ENCODE measurements around the gene GPR15LG. TPM values are rescaled to one million over a fixed set of nuclear protein-coding genes. Genes with fewer than 3 reads are reported as not detected.

The GPR15LG gene
- total RNA-seq, 1 donor from 2014 or later, result 98.0 TPM

DNA sequence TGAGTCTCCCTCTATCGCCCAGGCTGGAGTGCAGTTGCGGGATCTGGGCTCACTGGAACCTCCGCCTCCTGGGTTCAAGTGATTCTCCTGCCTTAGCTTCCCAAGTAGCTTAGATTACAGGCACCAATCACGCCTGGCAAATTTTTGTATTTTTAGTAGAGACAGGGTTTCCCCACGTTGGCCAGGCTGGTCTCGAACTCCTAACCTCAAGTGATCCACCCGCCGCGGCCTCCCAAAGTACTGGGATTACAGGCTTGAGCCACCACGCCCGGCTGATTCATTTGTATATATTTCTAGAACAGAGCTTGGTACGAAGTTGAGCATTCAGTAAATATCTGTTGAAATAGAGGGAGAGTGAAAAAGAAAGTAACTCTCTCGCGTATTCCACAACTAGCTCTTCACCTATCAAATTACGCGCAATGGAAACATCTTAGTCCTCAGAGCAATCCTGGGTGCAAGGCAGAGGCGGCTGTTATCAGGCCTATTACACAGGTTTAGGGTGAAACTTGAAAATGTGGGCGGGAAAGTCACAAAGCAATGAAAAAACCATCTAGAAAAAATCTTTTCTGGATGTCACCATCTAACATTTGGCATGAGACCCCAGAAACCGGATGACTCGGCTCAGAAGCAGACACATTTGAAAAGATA is 35.0 kb upstream of the GPR15LG start:
- no peaks in the 10 kb centered on the region for H3K9me3 ChIP-seq
- H3K27me3 ChIP-seq, result no peaks in the 10 kb centered on the region
- peaks cover 22% of the 10 kb centered on the region for H3K4me1 ChIP-seq
- TF ChIP-seq POLR2A (IDR thresholded peaks at IDR 0.05) (no peak), CTCF (IDR thresholded peaks at IDR 0.05) (no peak), POLR2AphosphoS5 (IDR thresholded peaks at IDR 0.05; ENCODE audit: insufficient read depth in 1 of 2, low read depth in 1 of 2) (no peak)
- intact Hi-C loops (cut with DNase I), result no loop called here
- H3K27ac ChIP-seq, result peak overlapping the region; percentile 98
- peaks cover 0 to 22% of the 10 kb centered on the region in 2 donors for H3K36me3 ChIP-seq
- no peak for DNase-seq (ENCODE audit: extremely low spot score in 2 of 2)
- peak overlapping the region; percentile 87 to 95 for H3K4me3 ChIP-seq

DNA sequence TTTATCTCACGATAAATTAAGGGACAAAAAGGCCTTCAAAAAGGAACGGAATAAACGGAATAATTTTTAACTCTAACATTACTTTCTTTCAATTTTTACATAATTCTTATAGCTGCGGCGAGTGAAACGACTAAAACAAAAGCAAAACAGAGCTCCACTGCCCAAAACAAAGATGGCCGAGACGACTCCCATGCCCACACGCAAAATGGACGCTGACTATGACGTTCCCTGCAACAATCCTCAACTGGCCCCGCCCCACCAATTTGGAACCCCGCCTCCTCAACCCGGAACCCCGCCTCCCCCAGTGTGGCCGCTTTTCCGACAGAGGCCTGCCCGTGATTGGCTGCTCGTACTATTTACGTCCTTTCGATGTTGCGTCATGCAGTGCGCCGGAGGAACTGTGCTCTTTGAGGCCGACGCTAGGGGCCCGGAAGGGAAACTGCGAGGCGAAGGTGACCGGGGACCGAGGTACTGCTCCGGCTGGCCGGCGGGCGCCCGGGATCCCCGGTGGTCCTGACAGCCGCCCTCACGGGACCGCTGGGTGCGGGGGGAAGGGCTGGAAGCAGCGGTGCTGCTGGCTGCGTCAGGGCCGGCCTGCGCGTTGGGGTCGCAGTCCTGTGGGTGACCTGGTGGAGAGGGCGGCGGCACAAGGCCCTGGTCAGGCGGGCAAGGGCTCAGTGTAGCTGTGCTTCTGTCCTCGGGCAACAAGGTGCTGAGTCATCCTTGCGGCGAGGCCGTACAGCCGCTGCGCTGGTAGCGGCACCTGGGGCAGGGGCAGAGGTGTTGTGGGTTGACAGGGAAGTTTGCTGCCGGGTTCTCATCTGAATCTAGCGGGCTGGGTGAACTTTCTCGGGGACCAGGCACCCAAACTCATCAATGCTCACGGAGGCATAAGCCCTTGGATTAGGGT is 34.2 kb upstream of the GPR15LG start, which contains the start of gene GHITM:
GHITM (plus strand) TSS at position 384 of the 910 bp plus-strand sequence. CDS start 1,992 bp downstream, outside the sequence.
- Histone ChIP-seq H3K9me3 (no peaks in the 10 kb centered on the region), H3K36me3 (peaks cover 0 to 30% of the 10 kb centered on the region in 2 donors), H3K27ac (peak within 1 kb of the TSS; percentile 98), H3K4me3 (peak within 1 kb of the TSS; percentile 87 to 95), H3K4me1 (peaks cover 22% of the 10 kb centered on the region), H3K27me3 (no peaks in the 10 kb centered on the region)
- TF ChIP-seq POLR2AphosphoS5 (IDR thresholded peaks at IDR 0.05; ENCODE audit: insufficient read depth in 1 of 2, low read depth in 1 of 2) (peak; percentile 96), POLR2A (IDR thresholded peaks at IDR 0.05) (peak in 1 of 2 donors; percentile 80), CTCF (IDR thresholded peaks at IDR 0.05) (peak in 1 of 3 experiments; percentile 47)
- peak; percentile 97 to 99 for DNase-seq (ENCODE audit: extremely low spot score in 2 of 2)
- intact Hi-C loops (cut with DNase I), result no loop called here

- TF ChIP-seq POLR2A (IDR thresholded peaks at IDR 0.05) (no peak), CTCF (IDR thresholded peaks at IDR 0.05) (no peak), POLR2AphosphoS5 (IDR thresholded peaks at IDR 0.05; ENCODE audit: insufficient read depth in 1 of 2, low read depth in 1 of 2) (no peak)
- DNase-seq (ENCODE audit: extremely low spot score in 2 of 2), result no peak
These were observed 33.6 kb upstream of the GPR15LG start for GRCh38 chr10:84140036-84140379.

GRCh38 chr10:84147347-84147746 is 26.3 kb upstream of the GPR15LG start:
- intact Hi-C loops (cut with DNase I), result no loop called here
- Histone ChIP-seq H3K4me1 (no peaks in the 10 kb centered on the region), H3K9me3 (no peaks in the 10 kb centered on the region), H3K27ac (no peak overlapping the region), H3K36me3 (peaks cover 0 to 89% of the 10 kb centered on the region in 2 donors), H3K27me3 (no peaks in the 10 kb centered on the region), H3K4me3 (no peak overlapping the region)
- DNase-seq (ENCODE audit: extremely low spot score in 2 of 2), result no peak
- TF ChIP-seq CTCF (IDR thresholded peaks at IDR 0.05) (no peak), POLR2AphosphoS5 (IDR thresholded peaks at IDR 0.05; ENCODE audit: insufficient read depth in 1 of 2, low read depth in 1 of 2) (no peak), POLR2A (IDR thresholded peaks at IDR 0.05) (no peak)

More at GRCh38 chr10:84140036-84140379, 33.6 kb upstream of the GPR15LG start:
- H3K27ac ChIP-seq, result peak overlapping the region; percentile 98
- peaks cover 0 to 37% of the 10 kb centered on the region in 2 donors for H3K36me3 ChIP-seq
- H3K9me3 ChIP-seq, result no peaks in the 10 kb centered on the region
- intact Hi-C loops (cut with DNase I), result no loop called here
- peak overlapping the region; percentile 87 to 95 for H3K4me3 ChIP-seq
- H3K27me3 ChIP-seq, result no peaks in the 10 kb centered on the region
- peaks cover 22% of the 10 kb centered on the region for H3K4me1 ChIP-seq
